ENCODE results near the gene KLF7.

Gene KLF7

DNA sequence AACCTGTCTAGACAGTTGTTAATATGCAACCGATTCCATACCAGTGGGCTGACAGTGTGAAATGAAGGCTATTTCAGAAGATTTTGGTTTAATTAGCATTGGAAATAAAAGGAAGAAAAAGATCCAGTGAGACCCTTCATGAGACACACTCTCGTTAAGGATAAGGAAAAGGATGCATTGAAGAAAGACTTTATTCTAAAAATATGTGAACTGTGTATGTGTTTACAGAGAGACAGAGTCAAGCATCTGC lies 2.1 kb downstream of the KLF7 start:
- no peak overlapping the region for H3K9ac ChIP-seq (ENCODE audit: low read length)
- H3K4me2 ChIP-seq (ENCODE audit: low read depth, low read length, poor library complexity, severe bottlenecking), result no peak overlapping the region
- no peaks in the 10 kb centered on the region for H3K36me3 ChIP-seq (ENCODE audit: low read length)
- no peaks in the 10 kb centered on the region for H3F3A ChIP-seq (ENCODE audit: insufficient read depth)
- H4K20me1 ChIP-seq (ENCODE audit: low read depth, low read length), result no peaks in the 10 kb centered on the region
- no peaks in the 10 kb centered on the region for H3K79me2 ChIP-seq (ENCODE audit: insufficient read depth, low read length)
- TF ChIP-seq CTCF (IDR thresholded peaks at IDR 0.05; ENCODE audit: insufficient read depth, low read length, poor library complexity, severe bottlenecking) (no peak), EZH2phosphoT487 (conservative IDR thresholded peaks at IDR 0.05; ENCODE audit: low read length) (no peak)
- no peaks in the 10 kb centered on the region for H3K27me3 ChIP-seq (ENCODE audit: low read length)
- H3K9me3 ChIP-seq (ENCODE audit: insufficient read depth, low read length), result no peaks in the 10 kb centered on the region
- no peak overlapping the region for H2AFZ ChIP-seq (ENCODE audit: low read depth, low read length, severe bottlenecking)
- no peak overlapping the region for H3K4me3 ChIP-seq (ENCODE audit: insufficient read depth, low read length, poor library complexity, severe bottlenecking)
- H3K9me2 ChIP-seq (replicated peaks; ENCODE audit: insufficient read depth, low read length), result no peaks in the 10 kb centered on the region
- no peak overlapping the region for H3K27ac ChIP-seq (ENCODE audit: low read depth, low read length)

DNA sequence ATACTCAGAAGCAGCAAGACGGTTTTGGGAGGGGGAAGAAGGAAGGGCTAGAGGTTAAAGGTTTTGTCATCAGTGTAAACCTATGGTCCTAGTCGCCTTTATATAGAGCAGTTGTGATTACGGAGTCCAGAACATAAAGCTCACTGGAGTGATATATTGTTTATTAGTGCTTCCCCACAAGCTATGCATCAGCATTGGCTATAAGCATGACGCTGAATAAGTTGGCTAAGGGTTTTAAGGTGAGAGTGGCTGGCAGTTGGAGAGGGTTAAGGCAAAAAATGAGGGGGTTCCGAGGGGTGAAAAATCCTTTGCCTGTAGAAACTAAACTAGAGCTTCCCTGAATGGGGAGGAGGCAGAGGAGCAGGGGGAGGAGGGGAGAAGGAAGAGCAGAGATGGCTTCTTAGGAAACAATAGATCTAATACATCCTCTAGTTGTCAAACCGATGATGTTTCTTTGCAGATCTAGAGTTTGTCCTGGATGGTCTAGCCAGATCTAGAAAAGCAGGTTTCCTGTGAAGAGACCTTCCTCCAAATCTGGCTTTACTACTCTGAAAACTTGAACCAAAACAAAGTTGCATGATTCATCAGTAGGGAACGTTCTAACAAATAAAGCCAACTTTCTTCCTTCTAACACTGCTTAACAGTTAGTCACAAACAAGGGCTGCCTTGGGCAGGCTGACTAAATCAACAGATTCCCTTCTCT lies 2.5 kb downstream of the KLF7 start:
- no peak overlapping the region for H3K4me3 ChIP-seq (ENCODE audit: insufficient read depth, low read length, poor library complexity, severe bottlenecking)

DNA sequence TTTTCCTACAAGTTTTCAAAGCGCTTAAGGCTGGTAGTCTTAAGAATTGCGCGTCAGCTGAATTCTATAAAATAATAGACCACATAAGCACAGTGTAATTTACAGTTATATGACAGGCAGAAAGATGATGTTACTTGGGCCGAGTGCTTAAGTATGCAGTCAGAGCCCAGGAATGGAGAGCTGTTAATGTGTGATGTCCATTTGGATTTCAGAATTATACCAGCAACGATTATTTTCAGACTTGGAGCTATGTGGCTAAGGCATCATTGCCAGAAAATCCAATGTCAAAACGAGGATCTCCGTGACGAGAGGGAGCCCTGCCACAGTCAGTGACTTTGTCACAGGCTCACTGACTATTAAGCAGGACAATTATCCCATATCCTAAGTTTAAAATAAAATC lies 3.4 kb downstream of the KLF7 start:
- Histone ChIP-seq H3K9me3 (ENCODE audit: insufficient read depth, low read length) (no peaks in the 10 kb centered on the region), H3F3A (ENCODE audit: insufficient read depth) (no peaks in the 10 kb centered on the region), H2AFZ (ENCODE audit: low read depth, low read length, severe bottlenecking) (no peak overlapping the region), H3K4me3 (ENCODE audit: insufficient read depth, low read length, poor library complexity, severe bottlenecking) (no peak overlapping the region), H3K79me2 (ENCODE audit: insufficient read depth, low read length) (no peaks in the 10 kb centered on the region), H3K4me2 (ENCODE audit: low read depth, low read length, poor library complexity, severe bottlenecking) (no peak overlapping the region), H3K27ac (ENCODE audit: low read depth, low read length) (no peak overlapping the region), H3K36me3 (ENCODE audit: low read length) (no peaks in the 10 kb centered on the region), H3K27me3 (ENCODE audit: low read length) (no peaks in the 10 kb centered on the region), H4K20me1 (ENCODE audit: low read depth, low read length) (no peaks in the 10 kb centered on the region), H3K9me2 (replicated peaks; ENCODE audit: insufficient read depth, low read length) (no peaks in the 10 kb centered on the region), H3K9ac (ENCODE audit: low read length) (no peak overlapping the region)
- TF ChIP-seq CTCF (IDR thresholded peaks at IDR 0.05; ENCODE audit: insufficient read depth, low read length, poor library complexity, severe bottlenecking), result no peak
- TF ChIP-seq EZH2phosphoT487 (conservative IDR thresholded peaks at IDR 0.05; ENCODE audit: low read length), result no peak

More for the DNA sequence above, 2.5 kb downstream of the KLF7 start:
- Histone ChIP-seq H3K36me3 (ENCODE audit: low read length) (no peaks in the 10 kb centered on the region), H4K20me1 (ENCODE audit: low read depth, low read length) (no peaks in the 10 kb centered on the region), H3K9me3 (ENCODE audit: insufficient read depth, low read length) (no peaks in the 10 kb centered on the region), H3K27ac (ENCODE audit: low read depth, low read length) (no peak overlapping the region), H3K9ac (ENCODE audit: low read length) (no peak overlapping the region), H3K27me3 (ENCODE audit: low read length) (no peaks in the 10 kb centered on the region), H3F3A (ENCODE audit: insufficient read depth) (no peaks in the 10 kb centered on the region), H3K79me2 (ENCODE audit: insufficient read depth, low read length) (no peaks in the 10 kb centered on the region), H2AFZ (ENCODE audit: low read depth, low read length, severe bottlenecking) (no peak overlapping the region), H3K4me2 (ENCODE audit: low read depth, low read length, poor library complexity, severe bottlenecking) (no peak overlapping the region), H3K9me2 (replicated peaks; ENCODE audit: insufficient read depth, low read length) (no peaks in the 10 kb centered on the region)
- TF ChIP-seq EZH2phosphoT487 (conservative IDR thresholded peaks at IDR 0.05; ENCODE audit: low read length) (no peak), CTCF (IDR thresholded peaks at IDR 0.05; ENCODE audit: insufficient read depth, low read length, poor library complexity, severe bottlenecking) (no peak)
